Measurements from ENCODE around the gene DSN1. TPM values are rescaled to one million over a fixed set of nuclear protein-coding genes. Genes with fewer than 3 reads are reported as not detected.

Gene DSN1
- polyA plus RNA-seq, 3 donors = 4.9 to 5.2 (median 5.1) TPM

GRCh38 chr20:36820073-36820472 is 46.5 kb upstream of the DSN1 start:
- Mint-ChIP-seq H3K27me3 (ENCODE audit: low read depth in 3 of 3) (peaks cover 0 to 4% (median 0%) of the 10 kb centered on the region in 3 donors), H3K4me3 (no peak overlapping the region), H3K9me3 (no peaks in the 10 kb centered on the region), H3K4me1 (no peaks in the 10 kb centered on the region), H3K27ac (peak overlapping the region in 2 of 7 donors; percentile 3 to 70), H3K36me3 (peaks cover 39 to 46% of the 10 kb centered on the region in 2 donors)
- intact Hi-C loops (cut with micrococcal nuclease) = no loop called here
- no peaks in the 10 kb centered on the region for H3K79me2 ChIP-seq (ENCODE audit: insufficient read depth, low read length)
- no peak overlapping the region for H3K9ac ChIP-seq (ENCODE audit: insufficient read depth, low read length, poor library complexity, severe bottlenecking)
- H3K36me3 ChIP-seq (replicated peaks in 1 of 2; ENCODE audit: control insufficient read depth in 1 of 2, insufficient read depth in 2 of 2, low read length in 2 of 2) = peaks cover 21 to 58% of the 10 kb centered on the region in 2 donors
- TF ChIP-seq CTCF (IDR thresholded peaks at IDR 0.05) = no peak
- H3K27me3 ChIP-seq (ENCODE audit: control insufficient read depth in 2 of 2, insufficient read depth in 2 of 2, low read length in 2 of 2) = no peaks in the 10 kb centered on the region
- H2AFZ ChIP-seq (ENCODE audit: insufficient read depth, low read depth, low read length, poor library complexity, severe bottlenecking) = no peak overlapping the region
- no CpG with 5 or more reads among the region's 1 CpG for WGBS (ENCODE audit: insufficient coverage)
- H4K20me1 ChIP-seq (ENCODE audit: insufficient read depth, low read length) = no peaks in the 10 kb centered on the region
- H3K27ac ChIP-seq (ENCODE audit: low read depth in 1 of 2, low read length in 2 of 2) = no peak overlapping the region
- H3K4me3 ChIP-seq (replicated peaks in 1 of 3; ENCODE audit: low read depth in 2 of 3, low read length in 3 of 3) = no peak overlapping the region
- no peak for DNase-seq
- no peaks in the 10 kb centered on the region for H3K4me1 ChIP-seq (ENCODE audit: control insufficient read depth in 1 of 2, insufficient read depth in 2 of 2, low read length in 2 of 2)
- no peaks in the 10 kb centered on the region for H3K9me3 ChIP-seq (replicated peaks in 1 of 2; ENCODE audit: control insufficient read depth in 1 of 2, insufficient read depth in 1 of 2, low read length in 2 of 2)
- H3K4me2 ChIP-seq (replicated peaks; ENCODE audit: extremely low read depth, low read length, poor library complexity, severe bottlenecking) = no peak overlapping the region

GRCh38 chr20:36819659-36820058 is 46.1 kb upstream of the DSN1 start:
- Mint-ChIP-seq H3K36me3 (peaks cover 42 to 47% of the 10 kb centered on the region in 2 donors), H3K27ac (peak overlapping the region in 2 of 7 donors; percentile 64 to 66), H3K4me1 (no peaks in the 10 kb centered on the region), H3K27me3 (ENCODE audit: low read depth in 3 of 3) (peaks cover 0 to 4% (median 0%) of the 10 kb centered on the region in 3 donors), H3K9me3 (no peaks in the 10 kb centered on the region), H3K4me3 (no peak overlapping the region)
- intact Hi-C loops (cut with micrococcal nuclease) = no loop called here
- Histone ChIP-seq H3K27me3 (ENCODE audit: control insufficient read depth in 2 of 2, insufficient read depth in 2 of 2, low read length in 2 of 2) (no peaks in the 10 kb centered on the region), H3K79me2 (ENCODE audit: insufficient read depth, low read length) (no peaks in the 10 kb centered on the region), H3K27ac (ENCODE audit: low read depth in 1 of 2, low read length in 2 of 2) (no peak overlapping the region), H3K36me3 (replicated peaks in 1 of 2; ENCODE audit: control insufficient read depth in 1 of 2, insufficient read depth in 2 of 2, low read length in 2 of 2) (peaks cover 25 to 61% of the 10 kb centered on the region in 2 donors), H3K9ac (ENCODE audit: insufficient read depth, low read length, poor library complexity, severe bottlenecking) (no peak overlapping the region), H3K9me3 (replicated peaks in 1 of 2; ENCODE audit: control insufficient read depth in 1 of 2, insufficient read depth in 1 of 2, low read length in 2 of 2) (no peaks in the 10 kb centered on the region), H4K20me1 (ENCODE audit: insufficient read depth, low read length) (no peaks in the 10 kb centered on the region), H3K4me2 (replicated peaks; ENCODE audit: extremely low read depth, low read length, poor library complexity, severe bottlenecking) (no peak overlapping the region), H2AFZ (ENCODE audit: insufficient read depth, low read depth, low read length, poor library complexity, severe bottlenecking) (no peak overlapping the region), H3K4me3 (replicated peaks in 1 of 3; ENCODE audit: low read depth in 2 of 3, low read length in 3 of 3) (no peak overlapping the region), H3K4me1 (ENCODE audit: control insufficient read depth in 1 of 2, insufficient read depth in 2 of 2, low read length in 2 of 2) (no peaks in the 10 kb centered on the region)
- WGBS (ENCODE audit: insufficient coverage) = 71% methylated on average over 2 of the region's 5 CpGs
- DNase-seq = no peak
- no peak for TF ChIP-seq CTCF (IDR thresholded peaks at IDR 0.05)
